Vagina (tissue), 2 donors: ENCODE data around the gene BMP5.

Source experiments
- POLR2A ChIP-seq, 2 donors: fragments of 450-650 bp; IDR thresholded peaks; one replicate each; pipeline ENCODE4 v1.6.1; 2017; ENCODE audit warnings: antibody characterized with exemption in 2 of 2, mild to moderate bottlenecking in 2 of 2, moderate library complexity in 2 of 2
- POLR2AphosphoS5 ChIP-seq, 2 donors: sonication (generic); formaldehyde crosslinking; IDR thresholded peaks; one replicate each; pipeline ENCODE4 v1.9.0; 2017; ENCODE audit warnings: antibody characterized with exemption in 2 of 2, mild to moderate bottlenecking in 2 of 2, low read depth in 1 of 2; ENCODE audit not compliant: insufficient read depth in 1 of 2
- TF ChIP-seq, protein P1 (sequence below), 3 experiments: fragments of 450-650 bp in 2 of 3; fragments of 200-600 bp in 1 of 3; sonication (generic) in 1 of 3; IDR thresholded peaks; one replicate each; pipeline ENCODE4 v1.5.1; 2017 to 2019; ENCODE audit warnings: antibody characterized with exemption in 3 of 3, mild to moderate bottlenecking in 2 of 3, moderate library complexity in 2 of 3

DNA sequence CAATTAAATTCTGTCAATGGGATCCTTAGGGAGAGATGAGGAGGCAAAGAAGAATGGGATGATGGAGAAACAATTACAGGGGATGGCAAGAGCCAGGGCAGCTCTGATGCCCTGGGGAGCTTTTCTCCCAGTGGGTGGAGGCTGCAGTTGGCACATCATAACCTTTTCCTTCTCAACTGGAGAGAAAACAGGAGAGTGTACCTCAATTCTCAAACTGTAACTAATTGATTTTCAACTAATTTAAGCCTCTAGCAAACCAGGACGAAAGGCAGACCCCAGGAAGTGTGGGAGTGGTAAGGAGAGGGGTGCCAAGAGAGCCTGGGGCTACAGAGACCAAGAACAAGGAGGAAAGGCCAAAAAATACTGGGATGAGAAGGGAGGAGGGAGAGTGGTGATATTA is 5.7 kb downstream of the BMP5 start:
- TF ChIP-seq POLR2AphosphoS5 (IDR thresholded peaks at IDR 0.05; ENCODE audit: insufficient read depth in 1 of 2, low read depth in 1 of 2): no peak
- TF ChIP-seq, protein P1, sequence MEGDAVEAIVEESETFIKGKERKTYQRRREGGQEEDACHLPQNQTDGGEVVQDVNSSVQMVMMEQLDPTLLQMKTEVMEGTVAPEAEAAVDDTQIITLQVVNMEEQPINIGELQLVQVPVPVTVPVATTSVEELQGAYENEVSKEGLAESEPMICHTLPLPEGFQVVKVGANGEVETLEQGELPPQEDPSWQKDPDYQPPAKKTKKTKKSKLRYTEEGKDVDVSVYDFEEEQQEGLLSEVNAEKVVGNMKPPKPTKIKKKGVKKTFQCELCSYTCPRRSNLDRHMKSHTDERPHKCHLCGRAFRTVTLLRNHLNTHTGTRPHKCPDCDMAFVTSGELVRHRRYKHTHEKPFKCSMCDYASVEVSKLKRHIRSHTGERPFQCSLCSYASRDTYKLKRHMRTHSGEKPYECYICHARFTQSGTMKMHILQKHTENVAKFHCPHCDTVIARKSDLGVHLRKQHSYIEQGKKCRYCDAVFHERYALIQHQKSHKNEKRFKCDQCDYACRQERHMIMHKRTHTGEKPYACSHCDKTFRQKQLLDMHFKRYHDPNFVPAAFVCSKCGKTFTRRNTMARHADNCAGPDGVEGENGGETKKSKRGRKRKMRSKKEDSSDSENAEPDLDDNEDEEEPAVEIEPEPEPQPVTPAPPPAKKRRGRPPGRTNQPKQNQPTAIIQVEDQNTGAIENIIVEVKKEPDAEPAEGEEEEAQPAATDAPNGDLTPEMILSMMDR (IDR thresholded peaks at IDR 0.05): no peak
- no peak for TF ChIP-seq POLR2A (IDR thresholded peaks at IDR 0.05)
